ENCODE measurements around the gene MYO5B.

GRCh38 chr18:50038448-50038847 is 156.5 kb downstream of the MYO5B start:
- no peak for TF ChIP-seq POLR2A (IDR thresholded peaks at IDR 0.05; ENCODE audit: low read length)
- TF ChIP-seq GATA1 (IDR thresholded peaks at IDR 0.05; ENCODE audit: low read depth, low read length): no peak

All from erythroblast (primary cell).